HG03280 (cell line): ENCODE results near the gene SPARC.
A peak's percentile ranks its signal among the peaks of the same experiment; 100 is the strongest.
"Not testable (repeated sequence)": the region's sequence is repeated elsewhere in the genome, so short reads cannot be mapped to it uniquely, and the experiment has no call there.

ENCODE experiments used
- ATAC-seq: cut with Tn5 transposase; IDR thresholded peaks from one replicate; pipeline ENCODE4 v1.9.1; 2021; ENCODE audit warnings: mild to moderate bottlenecking, moderate library complexity; ENCODE audit not compliant: unreplicated experiment

The SPARC gene

DNA sequence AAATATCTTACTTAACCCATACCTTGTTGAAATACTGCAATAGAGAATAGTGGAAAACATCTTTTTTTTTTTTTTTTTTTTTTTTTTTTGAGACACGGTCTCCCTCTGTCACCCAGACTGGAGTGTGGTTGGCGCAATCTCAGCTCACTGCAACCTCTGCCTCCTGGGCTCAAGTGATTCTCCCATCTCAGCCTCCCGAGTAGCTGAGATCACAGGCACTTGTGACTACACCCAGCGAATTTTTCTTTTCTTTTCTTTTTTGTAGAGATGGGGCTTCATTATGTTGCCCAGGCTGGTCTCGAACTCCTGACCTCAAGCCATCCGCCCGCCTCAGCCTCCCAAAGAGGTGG, 6.6 kb downstream of the SPARC start:
- not testable (repeated sequence) for ATAC-seq

DNA sequence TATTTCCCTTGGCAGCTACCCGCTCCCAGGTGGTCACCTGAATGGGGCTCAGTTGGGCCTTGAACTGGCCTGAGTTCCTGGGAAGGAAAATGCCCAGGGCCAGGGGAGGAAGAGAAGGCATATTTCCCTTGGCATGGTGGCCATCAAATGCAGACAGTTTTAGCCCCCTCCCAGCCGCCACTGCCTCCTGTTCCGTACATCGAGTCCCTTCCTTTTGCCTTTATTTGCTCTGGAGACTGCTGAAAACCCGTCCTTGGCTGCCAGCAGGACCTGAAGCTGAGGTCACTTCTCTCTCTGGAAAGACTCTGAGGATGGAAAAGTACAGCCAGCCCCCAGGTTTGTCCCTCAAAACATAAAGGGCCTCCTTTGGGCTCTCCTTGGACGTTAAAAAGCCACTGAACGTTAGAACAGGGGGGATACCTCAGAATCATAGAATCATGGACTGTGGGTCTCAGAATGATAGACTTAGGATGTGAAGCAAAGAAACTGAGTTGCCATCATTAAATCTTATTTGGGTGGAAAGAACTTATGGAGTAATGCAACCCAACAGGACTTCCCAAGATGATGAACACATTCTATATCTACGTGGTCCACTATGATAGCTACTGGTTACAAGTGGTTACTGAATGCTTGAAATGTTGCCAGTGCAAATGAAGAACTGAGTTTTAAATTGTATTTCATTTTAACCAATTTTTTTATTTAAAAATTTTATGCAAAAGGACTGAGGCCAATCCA, 7.1 kb downstream of the SPARC start:
- no peak for ATAC-seq

DNA sequence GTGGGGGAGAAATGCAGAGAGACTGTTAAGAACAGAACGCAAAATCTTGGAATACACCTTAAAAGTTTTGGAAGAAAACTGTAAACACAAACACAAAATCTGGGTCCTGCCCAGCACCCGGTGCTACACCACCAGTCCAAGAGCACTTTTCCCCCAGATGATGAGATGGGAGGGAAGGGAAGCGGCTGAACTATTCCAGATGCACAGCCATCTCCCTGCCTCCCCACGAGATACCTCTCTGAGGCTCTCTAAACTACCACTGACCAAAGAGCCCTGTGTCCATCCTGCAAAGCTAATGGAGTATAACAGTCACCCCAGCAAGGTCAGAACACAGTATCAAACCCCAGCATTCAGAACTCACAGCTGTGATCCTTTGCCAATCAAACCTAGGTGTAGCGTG, 8.0 kb downstream of the SPARC start:
- ATAC-seq: no peak

DNA sequence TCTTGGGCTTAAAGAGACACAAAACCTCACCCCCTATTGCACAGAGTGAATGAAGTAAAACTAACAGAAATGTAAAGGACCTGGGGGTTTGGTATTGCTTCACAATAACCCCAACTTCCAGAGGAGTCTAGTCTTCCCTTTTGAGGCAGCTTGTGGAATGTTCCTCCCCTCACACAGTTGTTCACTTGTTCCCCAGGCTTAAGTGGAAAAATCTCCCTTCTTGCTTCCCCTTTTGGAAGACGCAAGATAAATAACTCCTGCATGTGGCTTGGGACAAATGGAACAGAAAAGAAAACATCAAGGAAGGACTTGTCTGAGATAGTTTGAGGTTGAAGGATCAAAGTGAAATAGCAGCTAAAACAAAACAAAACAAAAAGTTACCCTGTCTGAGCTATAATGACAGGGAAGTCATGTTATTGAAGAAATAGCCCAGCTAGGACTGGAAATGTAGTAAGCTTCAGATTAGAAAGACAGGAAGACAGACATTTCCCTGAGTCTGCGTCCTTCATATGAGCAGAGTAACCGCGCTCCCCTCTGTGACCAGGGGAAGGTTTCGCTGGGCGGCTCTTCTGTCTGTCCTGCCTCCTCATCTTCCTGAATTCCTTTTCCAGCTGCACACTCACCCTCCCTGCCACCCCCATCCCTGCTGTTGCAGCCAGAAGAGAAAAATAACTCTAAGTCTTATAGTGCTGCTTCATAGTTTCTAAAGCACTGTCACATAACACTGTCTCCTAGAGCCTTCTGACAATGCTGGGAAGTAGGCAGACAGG, 8.8 kb downstream of the SPARC start:
- ATAC-seq: no peak

DNA sequence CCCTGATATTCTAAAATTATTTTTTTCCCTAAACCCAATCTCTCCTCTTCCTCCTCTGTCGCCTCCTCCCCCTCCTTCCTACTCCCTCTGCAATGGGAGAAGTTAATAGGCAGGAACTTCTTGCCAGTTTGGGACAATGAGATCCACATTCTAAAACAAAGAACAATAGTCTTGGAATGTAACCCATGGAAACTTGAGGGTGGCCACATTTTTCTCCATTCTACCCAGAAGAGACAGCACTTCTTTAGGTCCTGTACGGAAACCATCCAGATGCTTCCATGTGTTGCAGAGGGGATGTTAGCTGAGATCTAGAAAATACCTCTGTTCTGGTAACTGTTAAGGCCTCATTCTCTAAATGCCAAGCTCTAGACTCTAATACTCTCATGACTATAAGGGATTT, 10.0 kb downstream of the SPARC start:
- ATAC-seq: no peak

DNA sequence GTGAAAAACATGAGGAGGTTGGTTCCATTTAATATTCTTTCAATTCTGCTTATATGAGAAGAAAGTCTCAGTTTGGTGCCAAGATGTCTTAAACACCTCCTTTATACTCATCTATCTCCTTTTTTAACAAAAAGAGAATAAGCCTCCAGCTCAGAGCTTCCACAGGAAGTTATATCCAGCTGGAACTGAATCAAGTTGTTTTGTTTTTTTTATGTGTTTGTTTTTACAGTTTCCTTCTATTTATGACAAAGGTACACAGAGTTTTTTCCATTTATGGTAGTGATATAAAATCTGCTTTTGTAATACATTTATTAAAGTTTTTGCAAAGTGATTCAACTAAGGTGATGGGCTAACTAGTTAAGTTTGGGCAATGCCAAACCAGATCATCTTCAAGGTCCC, 10.4 kb downstream of the SPARC start:
- no peak for ATAC-seq

DNA sequence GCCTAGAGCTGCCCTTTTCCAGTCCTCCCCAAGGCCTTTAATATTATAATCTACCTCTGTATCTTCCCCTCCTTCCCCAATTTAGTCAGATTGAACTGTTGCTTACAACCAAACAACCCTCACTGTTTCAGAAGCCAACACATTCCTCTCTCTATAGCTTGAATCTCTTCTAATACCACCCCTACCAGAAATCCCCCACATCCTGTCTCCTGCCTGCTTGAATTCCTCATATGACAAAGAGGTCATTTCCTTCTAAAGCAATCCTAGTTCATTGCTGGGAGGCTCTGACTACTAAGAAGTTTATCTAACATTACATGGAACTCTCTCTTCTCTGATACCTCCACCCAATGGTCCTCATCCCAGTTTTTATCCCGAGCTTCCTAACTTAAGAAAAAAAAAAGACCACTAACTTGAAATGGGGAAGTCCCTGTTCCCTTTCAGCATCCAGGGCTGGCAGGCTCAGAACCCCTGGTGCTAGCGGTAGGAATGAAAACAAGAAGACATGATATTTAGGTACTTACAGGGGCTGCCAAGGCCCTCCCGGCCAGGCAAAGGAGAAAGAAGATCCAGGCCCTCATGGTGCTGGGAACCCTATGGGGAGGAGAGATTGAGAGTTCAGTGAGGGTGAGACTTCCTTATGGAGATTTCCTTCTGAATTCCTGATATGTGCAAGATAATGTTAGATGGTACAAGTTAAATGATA, 11.0 kb downstream of the SPARC start:
- ATAC-seq: no peak

DNA sequence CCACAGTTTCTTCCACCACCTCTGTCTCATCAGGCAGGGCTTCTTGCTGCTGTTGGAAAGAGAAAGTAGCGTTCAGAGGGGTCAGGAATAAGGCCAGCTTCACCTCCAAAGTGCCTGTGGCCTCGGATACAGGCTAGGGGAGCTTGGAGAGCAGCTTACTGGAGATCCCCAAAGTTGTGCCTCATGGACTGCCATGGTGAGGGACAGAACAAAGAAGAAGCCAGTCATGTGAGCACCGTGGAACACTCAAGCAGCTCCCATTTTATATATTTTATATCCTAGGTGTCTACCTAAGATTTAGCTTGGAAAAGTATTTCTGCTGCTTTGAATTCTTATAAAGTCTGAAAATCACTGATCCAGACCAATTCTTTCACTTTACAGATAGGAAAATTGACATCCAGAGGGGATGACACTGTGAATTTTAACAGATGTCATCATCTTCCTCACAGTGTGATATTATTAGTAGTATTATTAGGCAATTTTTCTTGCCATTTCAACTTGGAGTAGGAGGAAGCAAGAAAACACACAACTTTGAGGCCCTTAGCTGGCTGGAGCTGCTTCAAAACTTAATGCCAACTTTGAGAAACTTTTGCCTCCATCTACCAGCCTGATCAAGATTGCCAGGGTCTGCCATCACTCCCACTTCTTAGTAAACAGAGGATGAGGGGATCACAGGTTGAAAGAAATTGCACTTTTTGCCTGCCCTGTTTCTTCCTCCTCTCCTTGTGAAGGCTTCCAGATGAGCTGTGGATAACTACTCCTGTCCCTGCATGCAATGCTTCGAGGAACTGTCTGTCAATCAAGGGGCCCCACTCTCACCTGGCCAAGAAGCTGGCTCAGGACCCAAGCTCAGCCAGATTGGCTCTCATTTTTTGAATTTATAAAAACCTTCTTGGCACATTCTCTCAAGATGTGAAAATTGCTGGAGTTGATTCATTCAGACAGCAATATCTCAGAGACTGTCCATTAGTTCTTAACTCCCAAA, 11.8 kb downstream of the SPARC start:
- no peak for ATAC-seq

DNA sequence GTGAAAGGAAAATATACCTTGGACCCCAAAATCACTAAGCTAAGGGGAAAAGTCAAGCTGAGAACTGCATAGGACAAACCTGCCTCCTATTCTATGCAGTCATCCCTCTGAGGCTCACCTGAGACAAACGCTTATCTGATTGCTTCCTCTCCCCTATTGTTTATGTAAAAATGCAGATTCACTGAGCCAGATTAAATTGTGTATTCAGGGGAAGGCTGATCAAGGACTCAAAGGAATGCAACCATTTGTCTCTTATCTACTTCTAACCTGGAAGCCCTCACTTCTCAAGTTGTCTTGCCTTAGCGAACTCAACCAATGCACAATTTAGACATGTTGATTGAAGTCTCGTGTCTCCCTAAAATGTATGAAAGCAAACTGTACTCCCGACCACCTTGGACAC, 13.3 kb downstream of the SPARC start:
- no peak for ATAC-seq

DNA sequence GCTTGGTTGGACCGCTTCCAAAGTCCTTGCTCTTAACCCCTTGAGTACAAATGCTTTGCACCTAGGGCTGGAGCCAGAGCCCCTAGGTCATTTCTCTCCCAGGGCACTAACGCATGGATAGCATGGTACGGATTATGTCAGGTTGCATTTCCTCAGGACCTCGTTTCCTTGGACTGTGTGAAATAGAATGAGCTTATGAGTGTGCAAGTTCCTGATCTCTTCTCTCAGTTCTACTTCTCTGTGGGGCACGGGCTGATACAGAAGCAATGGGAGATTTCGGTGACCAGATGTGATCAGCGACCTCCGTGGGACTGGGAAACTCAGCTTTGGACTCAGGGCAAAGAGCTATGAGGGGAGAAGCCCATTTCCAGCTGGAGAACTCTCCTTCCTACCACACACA, 14.2 kb downstream of the SPARC start:
- ATAC-seq: no peak

DNA sequence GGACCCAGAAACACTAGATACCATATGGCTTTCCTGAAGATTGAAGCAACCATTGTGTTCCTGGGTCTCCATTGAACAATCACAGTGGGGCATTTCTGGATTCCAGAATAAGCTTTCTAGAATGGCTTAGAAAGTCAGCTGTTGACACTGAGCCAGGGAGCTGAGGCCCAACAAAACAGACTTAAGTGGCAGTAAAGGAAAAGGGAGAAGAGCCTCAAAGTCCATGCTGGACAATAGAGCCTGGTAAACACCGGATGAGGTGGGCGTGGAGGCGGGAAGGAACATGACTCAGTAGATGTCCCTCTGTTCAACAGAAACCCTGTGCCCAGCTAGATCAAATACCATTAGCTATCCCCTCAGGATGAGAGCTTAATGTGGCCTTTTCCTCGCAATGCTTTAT, 14.8 kb downstream of the SPARC start:
- no peak for ATAC-seq

DNA sequence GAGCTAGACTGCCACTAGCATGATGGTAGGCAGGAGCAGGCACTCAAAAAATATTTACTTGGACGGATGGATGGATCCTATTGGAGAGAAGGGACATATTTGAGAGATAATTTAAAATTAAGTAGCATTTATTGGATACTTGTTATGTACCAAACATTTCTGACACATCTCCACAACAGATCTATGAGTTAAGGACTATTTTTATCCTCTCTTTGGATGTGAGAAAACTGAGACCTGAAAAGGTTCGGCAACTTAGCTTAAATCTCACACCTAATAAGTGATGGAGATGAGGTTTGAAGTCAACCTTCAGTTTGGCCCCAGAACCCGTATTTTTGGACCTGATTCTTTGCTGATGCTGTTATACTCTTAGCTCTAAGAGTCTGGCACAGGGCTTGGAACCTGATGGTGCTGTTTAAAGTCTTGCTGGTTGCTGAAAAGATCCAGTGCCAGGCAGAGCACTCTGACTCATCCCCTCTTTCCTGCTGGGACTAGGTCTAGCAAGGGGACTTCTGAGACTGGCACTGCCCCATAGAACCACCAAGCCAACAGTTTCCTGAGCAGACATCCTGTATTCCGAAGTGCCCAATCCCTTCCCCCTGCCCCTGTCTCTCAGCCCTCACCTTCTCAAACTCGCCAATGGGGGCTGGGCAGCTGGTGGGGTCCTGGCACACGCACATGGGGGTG, 15.6 kb downstream of the SPARC start:
- no peak for ATAC-seq

DNA sequence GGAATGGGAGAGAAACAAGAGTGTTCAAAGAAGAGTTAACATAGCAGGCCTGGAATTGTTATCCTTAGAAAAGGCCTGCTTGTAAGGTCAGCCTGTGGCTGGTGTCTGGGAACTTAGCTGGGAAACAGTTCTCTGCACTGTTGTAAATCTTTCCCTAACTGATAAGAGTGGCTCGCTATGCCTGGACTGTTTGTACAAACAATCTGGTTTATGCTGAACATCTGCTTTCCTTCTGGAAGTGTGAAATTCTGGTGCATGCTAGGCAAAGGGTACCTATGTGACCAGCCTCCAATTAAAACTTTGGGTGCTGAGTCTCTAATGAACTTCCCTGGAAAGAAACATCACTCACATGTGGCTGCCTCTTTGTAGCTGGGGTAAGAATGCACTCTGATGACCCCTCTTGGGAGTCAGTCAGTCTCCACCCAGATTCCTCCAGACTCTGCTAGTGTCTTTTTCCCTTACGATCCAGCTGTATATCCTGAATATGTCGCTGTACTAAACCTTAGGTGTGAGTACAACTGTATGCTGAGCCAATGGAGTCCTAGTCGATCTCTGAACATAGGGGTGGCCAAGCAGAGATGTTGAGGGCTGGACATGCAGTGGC, 16.5 kb downstream of the SPARC start:
- ATAC-seq: no peak

DNA sequence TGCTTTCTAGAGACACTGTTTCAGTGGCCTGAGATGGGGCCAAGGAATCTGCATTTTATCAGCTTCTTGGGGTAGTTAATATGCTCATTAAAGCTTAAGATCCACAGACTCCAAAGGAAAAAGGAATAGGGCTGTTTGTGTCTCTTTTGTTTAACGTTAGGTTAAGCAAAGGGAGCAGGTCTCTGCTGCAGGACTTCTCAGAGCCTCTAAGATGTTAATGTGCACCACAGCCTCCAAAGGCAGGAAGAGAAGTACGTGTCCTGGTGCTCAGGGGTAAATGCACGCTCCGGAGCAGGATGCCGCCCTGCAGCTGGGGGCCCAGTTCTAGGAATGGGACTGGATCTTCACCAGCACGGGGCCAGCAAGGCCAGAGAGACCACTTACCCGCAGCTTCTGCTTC, 19.6 kb downstream of the SPARC start:
- no peak for ATAC-seq

DNA sequence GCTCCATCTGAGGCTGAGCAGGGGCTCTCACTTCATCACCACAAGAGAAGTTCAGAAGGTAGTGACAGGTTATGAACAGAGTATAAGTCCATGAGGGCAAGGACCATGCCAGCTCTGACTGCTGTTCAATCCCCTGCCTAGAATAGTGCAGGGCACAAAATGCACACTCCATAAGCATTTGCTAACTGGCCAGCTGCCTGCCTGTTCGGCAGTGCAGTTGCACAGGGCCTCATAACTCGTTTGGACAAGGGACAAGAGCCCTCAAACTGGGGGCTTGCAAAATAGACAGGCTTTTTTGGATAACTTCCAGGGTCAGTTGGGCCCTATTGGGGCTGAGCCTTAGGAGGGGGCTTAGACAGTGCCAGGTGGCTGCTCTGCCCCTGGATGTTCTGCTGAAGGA, 21.1 kb downstream of the SPARC start:
- no peak for ATAC-seq

DNA sequence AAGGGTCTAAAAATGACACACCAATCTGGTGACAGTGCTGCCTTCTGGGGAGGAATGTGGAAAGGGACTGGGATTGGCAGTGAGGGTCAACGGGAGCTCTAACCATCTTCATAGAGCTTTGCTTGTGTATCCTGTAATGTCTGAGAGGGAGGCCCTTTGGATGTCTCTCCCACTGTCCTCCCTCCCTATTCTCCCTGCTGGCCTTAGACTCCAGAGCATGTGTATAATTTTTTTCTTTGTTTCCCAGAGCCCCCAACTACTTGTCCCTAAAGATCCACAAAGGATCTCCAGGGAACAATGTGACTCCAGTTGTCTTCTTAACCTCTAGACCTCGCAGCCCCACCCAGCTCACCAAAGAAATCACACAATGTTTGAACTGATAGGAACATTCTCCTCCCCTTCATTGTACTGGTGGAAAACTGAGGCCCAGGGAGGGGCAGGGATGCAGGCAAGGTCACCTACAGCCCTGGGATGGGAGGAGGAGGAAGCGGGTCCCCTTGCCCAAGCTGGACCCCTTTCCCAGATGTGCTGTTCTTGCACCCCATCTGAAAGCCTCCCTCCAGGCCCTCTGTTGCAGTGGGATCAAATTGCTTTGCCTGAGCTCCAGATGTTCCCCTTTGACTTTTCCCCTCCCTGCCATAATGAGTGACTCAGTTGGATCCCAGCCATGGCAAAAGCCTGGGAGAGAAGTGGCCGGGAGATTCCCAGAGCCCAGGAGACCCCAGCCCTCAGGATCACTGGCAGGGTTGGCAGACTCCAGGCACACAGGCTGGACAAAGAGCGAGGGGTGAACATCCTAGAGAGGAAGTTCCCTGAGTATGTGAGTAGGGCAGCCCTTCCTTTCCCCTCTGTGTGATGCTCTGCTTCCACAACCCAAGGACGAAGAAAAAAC, 21.8 kb downstream of the SPARC start:
- ATAC-seq: no peak

DNA sequence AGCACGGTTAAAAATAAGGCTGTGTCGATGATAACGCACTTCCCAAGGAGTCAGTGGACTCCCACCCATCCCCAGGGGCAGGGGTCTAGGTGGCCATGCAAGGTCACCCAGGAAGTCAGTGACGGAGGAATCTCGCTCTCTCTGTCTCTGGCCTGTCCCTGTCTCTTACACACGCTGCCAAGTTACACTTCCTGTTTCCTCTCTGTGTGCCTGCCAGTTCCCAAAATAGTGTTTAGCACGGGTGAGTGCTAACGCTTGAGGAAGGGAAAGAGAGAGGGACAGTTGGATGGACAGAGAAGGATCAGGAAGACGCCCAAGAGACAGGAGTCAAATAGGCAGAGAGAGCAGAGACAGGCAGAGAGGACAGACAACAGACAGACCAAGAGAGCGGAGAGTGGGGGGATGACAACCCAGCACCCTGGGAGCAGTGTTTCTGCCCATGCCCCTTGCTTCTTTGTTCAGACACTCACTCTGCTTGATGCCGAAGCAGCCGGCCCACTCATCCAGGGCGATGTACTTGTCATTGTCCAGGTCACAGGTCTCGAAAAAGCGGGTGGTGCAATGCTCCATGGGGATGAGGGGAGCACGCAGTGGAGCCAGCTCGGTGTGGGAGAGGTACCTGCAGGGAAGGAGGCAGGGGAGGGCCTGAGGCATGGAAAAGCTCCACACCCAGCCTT, 23.0 kb downstream of the SPARC start:
- ATAC-seq: no peak

DNA sequence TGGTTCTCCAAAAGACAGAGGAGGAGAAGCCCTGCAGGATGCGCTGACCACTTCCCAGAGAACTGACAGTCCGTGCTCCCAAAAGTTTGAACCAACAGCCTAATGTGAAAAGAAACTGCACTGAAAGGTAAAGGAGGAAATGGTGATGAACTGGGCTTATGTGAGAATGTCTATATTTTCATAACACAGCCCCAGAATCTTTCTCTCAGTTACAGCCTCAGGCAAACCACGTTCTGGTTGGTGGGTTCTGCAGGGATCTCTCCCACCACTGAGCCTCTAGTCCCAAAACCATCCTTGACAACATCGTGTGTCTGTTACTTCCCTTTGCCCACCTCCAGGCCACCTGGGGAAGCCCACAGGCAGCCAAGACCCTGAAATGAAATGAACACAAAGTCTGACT, 23.9 kb downstream of the SPARC start:
- peak; percentile 36 for ATAC-seq
